IMR-90 (cell line): ENCODE results near the gene HOXD10.

ENCODE experiments used
- BHLHE40 ChIP-seq: fragments of 150-350 bp; IDR thresholded peaks from 2 replicates; pipeline ENCODE4 v1.6.1; 2016; ENCODE audit warnings: mild to moderate bottlenecking, low read depth, low read length
- CEBPB ChIP-seq: IDR thresholded peaks from 2 replicates; pipeline ENCODE4 v1.6.1; 2012; ENCODE audit warnings: low read depth, low read length, improper control_type of control experiment
- FOS ChIP-seq: fragments of 150-350 bp; IDR thresholded peaks from 2 replicates; pipeline ENCODE4 v1.6.1; 2016; ENCODE audit warnings: low read depth, low read length
- MAFK ChIP-seq: IDR thresholded peaks from 2 replicates; pipeline ENCODE4 v1.6.1; 2012; ENCODE audit warnings: low read depth, low read length, improper control_type of control experiment
- MAZ ChIP-seq: IDR thresholded peaks from 2 replicates; pipeline ENCODE4 v1.6.1; 2012; ENCODE audit warnings: low read depth, mild to moderate bottlenecking, low read length, improper control_type of control experiment, moderate library complexity, borderline replicate concordance
- POLR2A ChIP-seq: IDR thresholded peaks from 2 replicates; pipeline ENCODE4 v1.6.1; 2012; ENCODE audit warnings: mild to moderate bottlenecking, low read depth, low read length
- TF ChIP-seq, protein P1 (sequence below): conservative IDR thresholded peaks from 2 replicates; pipeline ENCODE4 v1.5.1; 2012; ENCODE audit warnings: mild to moderate bottlenecking, low read depth, low read length, improper control_type of control experiment
- TF ChIP-seq, protein P2 (sequence below): fragments of 150-350 bp; IDR thresholded peaks from 2 replicates; pipeline ENCODE4 v1.6.1; 2017; ENCODE audit warnings: mild to moderate bottlenecking, antibody characterized with exemption, low read length, low read depth

DNA sequence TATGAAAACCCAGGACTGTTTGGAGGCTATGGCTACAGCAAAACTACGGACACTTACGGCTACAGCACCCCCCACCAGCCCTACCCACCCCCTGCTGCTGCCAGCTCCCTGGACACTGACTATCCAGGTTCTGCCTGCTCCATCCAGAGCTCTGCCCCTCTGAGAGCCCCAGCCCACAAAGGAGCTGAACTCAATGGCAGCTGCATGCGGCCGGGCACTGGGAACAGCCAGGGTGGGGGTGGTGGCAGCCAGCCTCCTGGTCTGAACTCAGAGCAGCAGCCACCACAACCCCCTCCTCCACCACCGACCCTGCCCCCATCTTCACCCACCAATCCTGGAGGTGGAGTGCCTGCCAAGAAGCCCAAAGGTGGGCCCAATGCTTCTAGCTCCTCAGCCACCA is 52.6 kb downstream of the HOXD10 start:
- TF ChIP-seq, protein P1, sequence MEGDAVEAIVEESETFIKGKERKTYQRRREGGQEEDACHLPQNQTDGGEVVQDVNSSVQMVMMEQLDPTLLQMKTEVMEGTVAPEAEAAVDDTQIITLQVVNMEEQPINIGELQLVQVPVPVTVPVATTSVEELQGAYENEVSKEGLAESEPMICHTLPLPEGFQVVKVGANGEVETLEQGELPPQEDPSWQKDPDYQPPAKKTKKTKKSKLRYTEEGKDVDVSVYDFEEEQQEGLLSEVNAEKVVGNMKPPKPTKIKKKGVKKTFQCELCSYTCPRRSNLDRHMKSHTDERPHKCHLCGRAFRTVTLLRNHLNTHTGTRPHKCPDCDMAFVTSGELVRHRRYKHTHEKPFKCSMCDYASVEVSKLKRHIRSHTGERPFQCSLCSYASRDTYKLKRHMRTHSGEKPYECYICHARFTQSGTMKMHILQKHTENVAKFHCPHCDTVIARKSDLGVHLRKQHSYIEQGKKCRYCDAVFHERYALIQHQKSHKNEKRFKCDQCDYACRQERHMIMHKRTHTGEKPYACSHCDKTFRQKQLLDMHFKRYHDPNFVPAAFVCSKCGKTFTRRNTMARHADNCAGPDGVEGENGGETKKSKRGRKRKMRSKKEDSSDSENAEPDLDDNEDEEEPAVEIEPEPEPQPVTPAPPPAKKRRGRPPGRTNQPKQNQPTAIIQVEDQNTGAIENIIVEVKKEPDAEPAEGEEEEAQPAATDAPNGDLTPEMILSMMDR, result no peak
- TF ChIP-seq BHLHE40 (no peak), MAZ (no peak), POLR2A (no peak), CEBPB (no peak), MAFK (no peak), FOS (no peak)
- TF ChIP-seq, protein P2, sequence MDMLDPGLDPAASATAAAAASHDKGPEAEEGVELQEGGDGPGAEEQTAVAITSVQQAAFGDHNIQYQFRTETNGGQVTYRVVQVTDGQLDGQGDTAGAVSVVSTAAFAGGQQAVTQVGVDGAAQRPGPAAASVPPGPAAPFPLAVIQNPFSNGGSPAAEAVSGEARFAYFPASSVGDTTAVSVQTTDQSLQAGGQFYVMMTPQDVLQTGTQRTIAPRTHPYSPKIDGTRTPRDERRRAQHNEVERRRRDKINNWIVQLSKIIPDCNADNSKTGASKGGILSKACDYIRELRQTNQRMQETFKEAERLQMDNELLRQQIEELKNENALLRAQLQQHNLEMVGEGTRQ, result no peak
